Psoas muscle (tissue), 8 donors: ENCODE data around the gene DCTN1. TPM values are rescaled to one million over a fixed set of nuclear protein-coding genes. Genes with fewer than 3 reads are reported as not detected.

Experiments
- ATAC-seq, 4 donors: fragments of 200-7000 bp; cut with Tn5 transposase; one replicate each; pipeline ENCODE4 v1.9.1; 2020; ENCODE audit warnings: moderate library complexity in 3 of 4, mild to moderate bottlenecking in 2 of 4
- DNase-seq, 2 donors: peaks; one replicate each; pipeline ENCODE4 v3.0.0-alpha.2; 2020
- H3K27ac ChIP-seq: fragments of 200-600 bp; one replicate; pipeline ENCODE4 v1.8.0; 2022
- H3K27me3 ChIP-seq, 3 donors: fragments of 200-600 bp in 1 of 3; one replicate each; pipeline versions ENCODE4 v1.6.1 to v1.8.0; 2013 to 2022; ENCODE audit warnings: low read length in 2 of 3, mild to moderate bottlenecking in 2 of 3, moderate library complexity in 1 of 3; ENCODE audit not compliant: insufficient read depth in 3 of 3
- H3K36me3 ChIP-seq, 2 donors: fragments of 200-600 bp in 1 of 2; one replicate each; pipeline versions ENCODE4 v1.6.1 to v1.8.0; 2013 to 2022; ENCODE audit warnings: low read depth in 1 of 2, mild to moderate bottlenecking in 1 of 2, moderate library complexity in 1 of 2; ENCODE audit not compliant: insufficient read depth in 1 of 2
- H3K4me1 ChIP-seq: fragments of 200-600 bp; one replicate; pipeline ENCODE4 v1.8.0; 2022
- H3K4me3 ChIP-seq: fragments of 200-600 bp; one replicate; pipeline ENCODE4 v1.8.0; 2022; ENCODE audit warnings: mild to moderate bottlenecking
- H3K9me3 ChIP-seq: fragments of 200-600 bp; one replicate; pipeline ENCODE4 v1.8.0; 2022
- CTCF ChIP-seq: fragments of 200-600 bp; IDR thresholded peaks from one replicate; pipeline ENCODE4 v1.8.0; 2022; ENCODE audit warnings: antibody characterized with exemption
- WGBS, 3 donors: extraction: QIAGEN DNeasy Blood & Tissue Kit; methylation state at CpG; one replicate each; pipeline versions ENCODE4 v1.1.6 to v1.1.7; 2013; 5-methylcytosine and 5-hydroxymethylcytosine counted together
- intact Hi-C, 2 donors: fragments of 100-400 bp; cut with DNase I; formaldehyde crosslinking; loops; one replicate each; pipeline versions ENCODE4 v1.11.0 to v1.14.2; 2022
- polyA plus RNA-seq, 3 donors: library from polyadenylated mRNA; stranded (reverse); fragments of 200-250 nt; gene quantifications; one replicate each; pipeline ENCODE4 v1.2.3, GENCODE V29; 2013
- total RNA-seq, 4 donors: library from RNA; stranded (reverse); fragmentation: NEBNext Ultra II Directional in 2 of 4; extraction: Animal tissue kit (Norgen Biotek cat#: 25700) in 2 of 4; gene quantifications; one replicate each; pipeline versions ENCODE4 v1.2.1 to v1.2.4, GENCODE V29; 2021 to 2023
- donor health status: healthy with polysubstance abuse.
- donor health status: DM: no; HTN: no; CAD: no; lungs with moderate emphysema.
- donor health status: Bipolar disorder and iron deficiency.
- donor health status: healthy.
- donor health status: DM: yes; HTN: yes; CAD: no.
- donor health status: DM: no; HTN: no; CAD: no.
- donor health status: DM: no; HTN: no; CAD: no.
- donor health status: DM: yes; HTN: yes; CAD: no.

DCTN1 gene
- total and polyA plus RNA-seq, 7 donors: 45.6 to 131 (median 99.0) TPM

GRCh38 chr2:74313497-74313896, 66.6 kb downstream of the DCTN1 start:
- whole genome bisulfite sequencing, 3 donors: 67 to 87% (median 75%) methylated on average over 2 of the region's 2 CpGs

GRCh38 chr2:74312913-74313312, 67.2 kb downstream of the DCTN1 start:
- no peak for ATAC-seq
- no peak for TF ChIP-seq CTCF
- intact Hi-C loops: no loop called here
- Histone ChIP-seq H3K9me3 (no peaks in the 10 kb centered on the region), H3K4me3 (no peak overlapping the region), H3K27me3 (no peaks in the 10 kb centered on the region), H3K27ac (no peak overlapping the region), H3K4me1 (no peaks in the 10 kb centered on the region), H3K36me3 (peaks cover 0 to 5% of the 10 kb centered on the region in 2 donors)
- no peak for DNase-seq

More at GRCh38 chr2:74313497-74313896, 66.6 kb downstream of the DCTN1 start:
- TF ChIP-seq CTCF: no peak
- DNase-seq (no peak), ATAC-seq (no peak)
- H3K4me1 ChIP-seq: no peaks in the 10 kb centered on the region
- H3K27ac ChIP-seq: no peak overlapping the region
- H3K9me3 ChIP-seq: no peaks in the 10 kb centered on the region
- intact Hi-C loops: no loop called here
- no peak overlapping the region for H3K4me3 ChIP-seq
- H3K27me3 ChIP-seq: no peaks in the 10 kb centered on the region
- peaks cover 0 to 5% of the 10 kb centered on the region in 2 donors for H3K36me3 ChIP-seq

Other genes with a start within 250 kb of the DCTN1 start
- gene BOLA3, start 232.4 kb downstream of the DCTN1 start, total RNA-seq: 10 to 100 TPM; 47.7 to 65.9 (median 54.3) TPM
- gene BOLA3, start 232.4 kb downstream of the DCTN1 start, polyA plus RNA-seq: 100 to 1,000 TPM in 2 of 3 donors, 10 to 100 TPM in 1; 99.6 to 117 (median 103) TPM
- 10 to 100 TPM; 28.0 to 44.3 (median 28.9) TPM for gene MOB1A, start 201.4 kb downstream of the DCTN1 start, total RNA-seq
- gene MOB1A, start 201.4 kb downstream of the DCTN1 start, polyA plus RNA-seq: 10 to 100 TPM; 13.6 to 71.2 (median 24.8) TPM
- gene MTHFD2, start 181.7 kb downstream of the DCTN1 start, total RNA-seq: 10 to 100 TPM; 16.6 to 76.2 (median 61.2) TPM
- 100 to 1,000 TPM in 1 of 3 donors, 10 to 100 TPM in 2; 52.1 to 112 (median 60.4) TPM for gene MTHFD2, start 181.7 kb downstream of the DCTN1 start, polyA plus RNA-seq
- 1 to 10 TPM in 3 of 4 donors, under 1 TPM in 1; 0.57 to 5.7 (median 2.3) TPM for gene SLC4A5, start 36.9 kb downstream of the DCTN1 start, total RNA-seq
- gene SLC4A5, start 36.9 kb downstream of the DCTN1 start, polyA plus RNA-seq: under 1 TPM; 0.27 to 0.53 (median 0.42) TPM
- under 1 TPM; 0.15 to 0.46 (median 0.39) TPM for gene C2orf81, start 41.3 kb upstream of the DCTN1 start, total RNA-seq
- gene C2orf81, start 41.3 kb upstream of the DCTN1 start, polyA plus RNA-seq: under 1 TPM; 0.06 to 0.34 (median 0.23) TPM
- gene WDR54, start 41.4 kb upstream of the DCTN1 start, total RNA-seq: 1 to 10 TPM; 1.1 to 1.6 (median 1.4) TPM
- 1 to 10 TPM in 2 of 3 donors, under 1 TPM in 1; 0.52 to 2.4 (median 2.4) TPM for gene WDR54, start 41.4 kb upstream of the DCTN1 start, polyA plus RNA-seq
- 10 to 100 TPM in 2 of 4 donors, 1 to 10 TPM in 2; 6.0 to 18.8 (median 9.0) TPM for gene RTKN, start 61.6 kb upstream of the DCTN1 start, total RNA-seq
- gene RTKN, start 61.6 kb upstream of the DCTN1 start, polyA plus RNA-seq: 10 to 100 TPM in 1 of 3 donors, 1 to 10 TPM in 2; 3.1 to 12.1 (median 6.6) TPM
- 10 to 100 TPM; 23.6 to 39.0 (median 28.6) TPM for gene INO80B, start 74.8 kb upstream of the DCTN1 start, total RNA-seq
- gene INO80B, start 74.8 kb upstream of the DCTN1 start, polyA plus RNA-seq: 10 to 100 TPM; 29.1 to 61.1 (median 41.7) TPM
- gene WBP1, start 78.1 kb upstream of the DCTN1 start, total RNA-seq: 10 to 100 TPM; 21.6 to 41.3 (median 23.4) TPM
- gene WBP1, start 78.1 kb upstream of the DCTN1 start, polyA plus RNA-seq: 10 to 100 TPM; 19.4 to 26.2 (median 24.7) TPM
- gene MOGS, start 85.1 kb upstream of the DCTN1 start, total RNA-seq: 10 to 100 TPM; 17.1 to 26.4 (median 24.2) TPM
- 10 to 100 TPM; 19.8 to 38.8 (median 25.2) TPM for gene MOGS, start 85.1 kb upstream of the DCTN1 start, polyA plus RNA-seq
- 100 to 1,000 TPM; 118 to 157 (median 138) TPM for gene MRPL53, start 92.4 kb upstream of the DCTN1 start, total RNA-seq
- gene MRPL53, start 92.4 kb upstream of the DCTN1 start, polyA plus RNA-seq: 10 to 100 TPM; 63.7 to 90.0 (median 63.9) TPM
- 1 to 10 TPM; 2.7 to 8.3 (median 4.5) TPM for gene CCDC142, start 102.7 kb upstream of the DCTN1 start, total RNA-seq
- gene CCDC142, start 102.7 kb upstream of the DCTN1 start, polyA plus RNA-seq: 1 to 10 TPM; 1.4 to 8.7 (median 2.5) TPM
- 10 to 100 TPM in 1 of 4 donors, 1 to 10 TPM in 3; 5.4 to 10.1 (median 8.4) TPM for gene TTC31, start 102.8 kb upstream of the DCTN1 start, total RNA-seq
- 10 to 100 TPM in 1 of 3 donors, 1 to 10 TPM in 2; 7.9 to 13.2 (median 9.4) TPM for gene TTC31, start 102.8 kb upstream of the DCTN1 start, polyA plus RNA-seq
- gene LBX2, start 119.3 kb upstream of the DCTN1 start, total RNA-seq: under 1 TPM in 2 of 4 donors, not detected in 2; 0.15 to 0.36 TPM
- under 1 TPM; 0.14 to 0.68 (median 0.26) TPM for gene LBX2, start 119.3 kb upstream of the DCTN1 start, polyA plus RNA-seq
- 10 to 100 TPM; 14.3 to 32.0 (median 21.5) TPM for gene PCGF1, start 127.4 kb upstream of the DCTN1 start, total RNA-seq
- gene PCGF1, start 127.4 kb upstream of the DCTN1 start, polyA plus RNA-seq: 10 to 100 TPM; 25.6 to 60.3 (median 44.9) TPM
- gene TLX2, start 134.1 kb upstream of the DCTN1 start, total RNA-seq: not detected
- gene TLX2, start 134.1 kb upstream of the DCTN1 start, polyA plus RNA-seq: not detected
- not detected for gene DQX1, start 145.9 kb upstream of the DCTN1 start, total RNA-seq
- gene DQX1, start 145.9 kb upstream of the DCTN1 start, polyA plus RNA-seq: under 1 TPM; 0.19 to 0.27 (median 0.27) TPM
- 10 to 100 TPM; 56.0 to 94.7 (median 84.6) TPM for gene AUP1, start 149.4 kb upstream of the DCTN1 start, total RNA-seq
- gene AUP1, start 149.4 kb upstream of the DCTN1 start, polyA plus RNA-seq: 100 to 1,000 TPM; 123 to 205 (median 169) TPM
- 10 to 100 TPM; 23.0 to 30.9 (median 27.2) TPM for gene HTRA2, start 149.6 kb upstream of the DCTN1 start, total RNA-seq
- gene HTRA2, start 149.6 kb upstream of the DCTN1 start, polyA plus RNA-seq: 10 to 100 TPM; 24.2 to 54.4 (median 41.8) TPM
- 1 to 10 TPM in 3 of 4 donors, under 1 TPM in 1; 0.99 to 2.3 (median 1.6) TPM for gene LOXL3, start 173.6 kb upstream of the DCTN1 start, total RNA-seq
- under 1 TPM; 0.62 to 0.64 (median 0.64) TPM for gene LOXL3, start 173.6 kb upstream of the DCTN1 start, polyA plus RNA-seq
- gene DOK1, start 174.4 kb upstream of the DCTN1 start, total RNA-seq: 1 to 10 TPM; 1.2 to 3.8 (median 2.0) TPM
- 1 to 10 TPM; 1.0 to 2.0 (median 1.1) TPM for gene DOK1, start 174.4 kb upstream of the DCTN1 start, polyA plus RNA-seq